K562 (cell line): ENCODE measurements around the gene SLC39A3. TPM values are rescaled to one million over a fixed set of nuclear protein-coding genes. Genes with fewer than 3 reads are reported as not detected.

Source experiments
- BHLHE40 ChIP-seq: IDR thresholded peaks from 2 replicates; pipeline ENCODE4 v1.6.1; 2011; ENCODE audit warnings: low read length, improper control_type of control experiment
- CTBP1 ChIP-seq: fragments of 450-650 bp; IDR thresholded peaks from 2 replicates; pipeline ENCODE4 v1.6.1; 2016; ENCODE audit warnings: borderline replicate concordance
- GTF3C2 ChIP-seq: IDR thresholded peaks from 3 replicates; pipeline ENCODE4 v1.6.1; 2011; ENCODE audit warnings: borderline replicate concordance, mild to moderate bottlenecking, moderate library complexity; ENCODE audit not compliant: insufficient read length; ENCODE audit errors: extremely low read depth
- HDGF ChIP-seq: fragments of 450-650 bp; IDR thresholded peaks from 2 replicates; pipeline ENCODE4 v1.6.1; 2016
- POLR2B ChIP-seq: fragments of 450-650 bp; IDR thresholded peaks from 2 replicates; pipeline ENCODE4 v1.6.1; 2018; ENCODE audit warnings: low read depth; ENCODE audit not compliant: partially characterized antibody
- POLR3G ChIP-seq: IDR thresholded peaks from 2 replicates; pipeline ENCODE4 v1.6.1; 2011; ENCODE audit not compliant: insufficient read length, insufficient replicate concordance; ENCODE audit errors: extremely low read depth
- RBM25 ChIP-seq: fragments of 200-400 bp; formaldehyde crosslinking; IDR thresholded peaks from 2 replicates; pipeline ENCODE4 v1.6.1; 2018; ENCODE audit warnings: low read length, low read depth, moderate library complexity; ENCODE audit not compliant: severe bottlenecking
- TAF9B ChIP-seq: fragments of 450-650 bp; IDR thresholded peaks from 2 replicates; pipeline ENCODE4 v1.6.1; 2018; ENCODE audit warnings: mild to moderate bottlenecking; ENCODE audit not compliant: partially characterized antibody
- ZBTB11 ChIP-seq, 3 experiments: fragments of 200-800 bp in 1 of 3; fragments of 250-450 bp in 1 of 3; fragments of 450-650 bp in 1 of 3; sonication (Bioruptor Pico) in 1 of 3; sonication (Bioruptor generic) in 1 of 3; formaldehyde crosslinking in 1 of 3; IDR thresholded peaks; 2 replicates each; pipeline versions ENCODE4 v1.6.1 to v1.8.0; 2016 to 2022; ENCODE audit warnings: mild to moderate bottlenecking in 2 of 3, missing genetic modification characterization in 2 of 3, missing compliant biosample characterization in 1 of 3, moderate library complexity in 1 of 3
- ZBTB5 ChIP-seq: fragments of 450-650 bp; IDR thresholded peaks from 2 replicates; pipeline ENCODE4 v1.6.1; 2017; ENCODE audit warnings: antibody characterized with exemption
- ZNF3 ChIP-seq: fragments of 250-450 bp; sonication (Bioruptor Pico); IDR thresholded peaks from 2 replicates; pipeline ENCODE4 v1.5.0; 2021; ENCODE audit warnings: mild to moderate bottlenecking, moderate library complexity
- ZNF830 ChIP-seq: fragments of 250-450 bp; sonication (Bioruptor Pico); IDR thresholded peaks from 2 replicates; pipeline ENCODE4 v1.5.0; 2021; ENCODE audit warnings: mild to moderate bottlenecking
- polyA plus RNA-seq, 8 experiments: library from polyadenylated mRNA; depleted of rRNA in 4 of 8; stranded (reverse) in 5 of 8; unstranded in 3 of 8; fragments of >200 nt; fragmentation: Nextera tagmentation in 2 of 8; fragmentation: Illumina TruSeq in 1 of 8; extraction: Ambion mirVana in 2 of 8; extraction: Trizol in 1 of 8; gene quantifications; 2 replicates each; pipeline versions ENCODE4 v1.2.1 to v1.2.3, GENCODE V29; 2011 to 2014; ENCODE audit warnings: inconsistent platforms in 1 of 8, missing spikeins in 1 of 8
- total RNA-seq, 7 experiments: library from RNA; depleted of rRNA in 6 of 7; stranded (reverse); fragments of >200 nt in 6 of 7; fragmentation: Illumina TruSeq in 2 of 7; extraction: Trizol in 2 of 7; gene quantifications; 2 replicates each; pipeline versions ENCODE4 v1.2.1 to v1.2.3, GENCODE V29; 2011 to 2021; ENCODE audit warnings: low replicate concordance in 1 of 7

The SLC39A3 gene
- total and polyA plus RNA-seq, 9 of the 15 experiments (the other 6 are each of a cell fraction or from before 2014, with no cell fraction given), result 2.3 to 215 (median 127) TPM

GRCh38 chr19:2702170-2703076, 37.4 kb downstream of the SLC39A3 start, which contains the start of gene GNG7 (continued):
- TF ChIP-seq GTF3C2 (peak; percentile 99), ZBTB5 (no peak), TAF9B (no peak), POLR2B (no peak), RBM25 (peak; percentile 51), ZNF830 (no peak), HDGF (no peak), POLR3G (no peak), CTBP1 (peak; percentile 35; the same call in 1 of the 2 replicates), ZNF3 (CRISPR knock-in tag) (no peak), ZBTB11 (CRISPR knock-in tag; IDR thresholded peaks at IDR 0.05) (peak in 1 of 3 experiments; percentile 15; a peak in 1 of 6 replicates), BHLHE40 (no peak)
